Measurements from ENCODE around the gene SELENOI. TPM values are rescaled to one million over a fixed set of nuclear protein-coding genes. Genes with fewer than 3 reads are reported as not detected.

SELENOI gene
- total and polyA plus RNA-seq, 2 of the 4 experiments (the other 2 are of a cell fraction) = 5.1 to 25.1 TPM

GRCh38 chr2:26412091-26412673 lies 66.2 kb downstream of the SELENOI start:
- ChIA-PET POLR2A (ENCODE audit: unreplicated experiment) (no interaction called here), CTCF (no interaction called here)
- H3K9me1 ChIP-seq (ENCODE audit: insufficient read depth, low read length) = no peaks in the 10 kb centered on the region
- no peak overlapping the region for H3K4me3 ChIP-seq (ENCODE audit: insufficient read depth, low read depth, low read length)
- no TSS peak for BruUV-seq (replicated peaks)
- no peak overlapping the region for H4K8ac ChIP-seq (ENCODE audit: low read depth in 2 of 2, low read length in 2 of 2)
- H3K14ac ChIP-seq (replicated peaks; ENCODE audit: low read depth, low read length) = no peak overlapping the region
- intact Hi-C loops (cut with micrococcal nuclease) = no loop called here
- peak overlapping the region; percentile 33 for H2AFZ ChIP-seq (replicated peaks; ENCODE audit: low read length, poor library complexity)
- H3K36me3 ChIP-seq (ENCODE audit: control insufficient read depth, insufficient read depth, low read length) = no peaks in the 10 kb centered on the region
- no peak overlapping the region for H2BK120ac ChIP-seq (ENCODE audit: low read depth, low read length)
- H3K4ac ChIP-seq (ENCODE audit: low read depth, low read length) = no peak overlapping the region
- WGBS, 2 experiments (ENCODE audit: extremely low coverage in 2 of 2, insufficient read length in 1 of 2) = no CpG with 5 or more reads among the region's 10 CpGs
- H2AK9ac ChIP-seq (replicated peaks; ENCODE audit: low read depth, low read length, poor library complexity) = no peak overlapping the region
- H3K79me1 ChIP-seq (ENCODE audit: low read depth in 1 of 2, low read length in 2 of 2) = no peaks in the 10 kb centered on the region
- H3K27me3 ChIP-seq (ENCODE audit: control insufficient read depth, insufficient read depth, low read length) = peaks cover 14% of the 10 kb centered on the region
- H3K4me2 ChIP-seq (ENCODE audit: low read depth, low read length) = no peak overlapping the region
- dilution Hi-C loops (cut with HindIII; ENCODE audit: low sequenced_read_pairs, unreplicated experiment) = no loop called here
- no peaks in the 10 kb centered on the region for H4K20me1 ChIP-seq (ENCODE audit: insufficient read depth, low read length)
- no peak overlapping the region for H4K5ac ChIP-seq (ENCODE audit: low read depth, low read length)
- no peak overlapping the region for H3K27ac ChIP-seq (ENCODE audit: insufficient read depth, low read length)
- H2BK15ac ChIP-seq (ENCODE audit: low read depth, low read length) = no peak overlapping the region
- no peak for TF ChIP-seq FOS (IDR thresholded peaks at IDR 0.05; ENCODE audit: low read depth, low read length)
- peak; percentile 56; the same call in 1 of the 2 replicates for TF ChIP-seq NFE2L2 (IDR thresholded peaks at IDR 0.05; ENCODE audit: low read depth, low read length)
- H3K9ac ChIP-seq (ENCODE audit: low read depth, low read length) = no peak overlapping the region
- H3K56ac ChIP-seq (ENCODE audit: extremely low read depth, insufficient read depth, low read length) = no peak overlapping the region
- H3K18ac ChIP-seq (ENCODE audit: low read depth, low read length) = no peak overlapping the region
- no peak overlapping the region for H2AK5ac ChIP-seq (ENCODE audit: low read depth, low read length)
- no peak overlapping the region for H2BK5ac ChIP-seq (ENCODE audit: low read depth, low read length, poor library complexity, severe bottlenecking)
- ATAC-seq (ENCODE audit: low read depth) = no peak
- in situ Hi-C loops (cut with MboI; ENCODE audit: low sequenced_read_pairs) = no loop called here
- H3K9me3 ChIP-seq (ENCODE audit: control insufficient read depth, insufficient read depth, low read length) = no peaks in the 10 kb centered on the region
- no peak for DNase-seq
- no peak overlapping the region for H2BK20ac ChIP-seq (ENCODE audit: low read depth, low read length)
- no peaks in the 10 kb centered on the region for H3K4me1 ChIP-seq (ENCODE audit: control insufficient read depth, insufficient read depth, low read length)
- no peak overlapping the region for H3K23ac ChIP-seq (ENCODE audit: low read depth, low read length)
- no peak overlapping the region for H4K91ac ChIP-seq (ENCODE audit: insufficient read depth, low read depth, low read length)
